GM18517 (cell line): Measurements from ENCODE around the gene SYT8.

Source experiments
- ATAC-seq: cut with Tn5 transposase; IDR thresholded peaks from one replicate; pipeline ENCODE4 v1.9.1; 2021; ENCODE audit warnings: mild to moderate bottlenecking, moderate library complexity; ENCODE audit not compliant: unreplicated experiment

SYT8 gene

DNA sequence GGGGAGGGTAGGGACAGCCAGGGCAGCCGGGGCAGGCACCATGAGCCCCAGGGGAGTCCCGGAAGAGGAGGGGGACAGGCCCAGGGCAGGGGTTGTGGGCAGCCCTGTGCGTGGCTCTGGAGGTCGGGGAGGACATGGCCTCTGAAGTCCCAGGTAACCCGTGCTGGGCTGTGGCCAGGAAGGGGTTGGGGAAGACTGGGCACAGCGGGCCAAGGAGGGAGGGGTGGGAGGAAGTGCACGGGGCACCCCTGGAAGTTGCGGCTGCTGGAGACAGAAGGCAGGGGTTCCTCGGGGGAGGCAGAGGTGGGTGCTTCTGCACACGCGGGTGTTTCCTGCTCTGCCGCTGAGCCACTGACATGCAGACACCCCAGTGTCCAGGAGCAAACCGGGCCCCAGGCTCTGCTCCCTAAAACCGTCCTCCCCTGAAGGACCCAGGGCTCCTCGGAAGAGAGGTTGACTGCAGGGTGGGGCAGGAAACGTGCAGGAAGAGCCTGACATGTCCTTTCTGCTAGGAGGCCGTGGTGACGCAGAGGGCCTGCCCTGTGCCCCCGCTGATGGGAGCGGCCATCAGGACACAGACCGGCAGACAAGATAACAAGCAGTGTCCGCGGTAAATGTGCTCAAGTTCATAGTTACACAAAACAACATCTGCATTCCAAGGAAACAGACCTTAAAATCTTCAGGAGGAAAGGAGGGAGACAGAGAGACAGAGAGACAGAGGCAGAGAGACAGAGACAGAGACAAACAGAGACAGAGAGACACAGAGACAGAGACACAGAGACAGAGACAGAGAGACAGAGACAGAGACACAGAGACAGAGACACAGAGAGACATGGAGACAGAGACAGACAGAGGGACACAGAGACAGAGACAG, 9.7 kb downstream of the SYT8 start:
- no peak for ATAC-seq

GRCh38 chr11:1845095-1845429, 10.3 kb downstream of the SYT8 start:
- no peak for ATAC-seq

DNA sequence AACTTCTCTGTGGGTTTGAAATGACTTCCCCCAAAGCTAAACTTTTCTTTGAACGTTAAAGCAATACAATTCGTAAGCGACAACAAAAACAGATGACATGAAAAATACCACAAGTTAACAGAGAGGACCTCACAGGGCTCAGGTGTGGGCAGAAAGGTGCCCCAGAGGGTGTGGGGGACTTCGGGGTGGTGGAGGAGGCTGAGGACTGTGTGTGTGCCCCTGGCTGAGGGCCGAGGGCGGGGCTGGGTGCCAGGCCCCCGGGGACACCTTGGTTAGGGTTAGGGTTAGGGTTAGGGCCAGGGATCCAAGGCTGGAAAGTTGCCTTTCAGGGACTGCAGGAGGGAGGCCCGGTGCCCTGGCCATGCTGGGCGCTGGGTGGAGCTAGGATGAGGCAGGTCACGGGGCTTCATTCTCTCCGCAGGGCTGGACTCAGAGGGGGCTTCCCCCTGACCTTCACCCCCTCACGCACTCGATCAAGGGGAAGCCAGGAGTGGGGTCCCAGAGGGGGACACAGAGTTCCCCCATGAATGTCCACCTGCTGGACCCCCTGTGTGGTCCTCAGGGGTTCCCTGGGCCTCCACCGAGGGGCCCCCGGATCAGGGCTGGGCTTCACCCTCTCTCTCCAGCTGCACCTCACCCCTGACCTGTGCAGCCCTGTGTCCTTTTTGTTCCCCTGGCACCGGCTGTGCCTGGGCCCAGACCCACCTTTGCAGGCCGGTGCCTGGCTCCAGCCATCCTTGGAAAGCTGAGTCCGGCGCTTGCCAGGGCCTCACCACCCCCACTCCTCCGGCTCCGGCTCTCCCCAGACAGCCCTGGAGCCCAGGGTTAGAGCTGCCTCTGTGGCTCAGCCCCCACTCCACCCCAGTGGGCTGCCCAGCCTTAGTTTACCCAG, 11.0 kb downstream of the SYT8 start:
- ATAC-seq, result no peak

DNA sequence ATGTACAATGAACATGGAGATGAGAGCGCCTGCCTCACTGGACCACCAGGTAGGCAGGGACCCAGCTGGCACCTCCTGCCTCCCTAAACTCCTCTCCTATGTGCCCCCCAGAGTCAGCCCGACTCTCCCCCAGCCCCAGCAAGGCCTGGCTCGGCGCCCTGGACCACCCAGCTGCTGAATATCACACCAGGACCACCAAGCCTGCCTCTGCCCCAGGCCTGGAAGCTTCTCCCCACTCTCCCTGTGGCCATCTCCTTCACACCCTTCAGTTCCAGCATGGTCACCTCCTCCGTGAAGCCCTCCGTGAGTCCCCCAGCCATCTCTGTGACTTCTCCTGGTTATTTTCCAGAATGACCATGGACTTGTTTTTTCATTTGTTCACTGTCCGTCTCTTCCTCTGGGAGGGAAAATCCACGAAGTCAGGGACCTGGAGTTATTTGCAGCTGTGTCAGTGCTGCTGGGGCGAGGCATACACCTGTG, 11.7 kb downstream of the SYT8 start:
- no peak for ATAC-seq

GRCh38 chr11:1847006-1847735, 12.4 kb downstream of the SYT8 start:
- no peak for ATAC-seq

GRCh38 chr11:1847926-1848639, 13.3 kb downstream of the SYT8 start:
- no peak for ATAC-seq

GRCh38 chr11:1848640-1849430, 14.0 kb downstream of the SYT8 start:
- ATAC-seq, result no peak

DNA sequence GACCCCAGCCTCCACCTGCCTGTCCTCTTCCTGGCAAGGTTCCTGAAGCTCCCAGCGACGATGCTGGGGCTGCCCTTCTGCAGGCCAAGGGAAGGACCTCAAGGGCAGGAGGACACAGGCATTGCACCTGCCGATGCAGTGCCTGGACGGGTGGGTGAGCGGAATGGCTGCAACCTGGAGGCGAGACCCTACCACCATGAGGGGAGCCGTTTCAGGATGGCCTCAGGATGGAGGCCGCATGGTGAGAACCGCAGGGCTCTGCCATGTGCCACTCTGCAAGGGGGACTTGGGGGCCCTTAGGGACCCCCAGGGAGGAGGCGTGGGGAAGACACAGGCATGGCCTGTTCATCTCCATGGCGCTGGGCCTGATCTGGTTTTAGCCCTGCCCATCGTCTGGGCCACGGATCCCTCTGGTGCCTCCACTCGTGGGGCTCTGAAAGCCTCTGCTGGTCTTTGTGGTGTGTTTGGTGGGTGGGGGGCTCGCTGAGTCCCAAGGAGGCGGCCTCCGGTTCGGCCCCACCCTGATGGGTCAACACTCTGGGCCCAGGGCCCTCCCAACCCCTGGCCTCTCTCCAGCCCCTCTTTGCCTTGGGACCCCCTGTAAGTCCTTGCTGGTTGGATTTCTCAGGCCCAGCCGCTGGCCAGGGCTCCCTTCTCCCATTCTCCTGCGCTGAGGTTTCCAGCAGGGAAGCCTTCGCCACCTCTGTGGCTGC, 16.8 kb downstream of the SYT8 start:
- no peak for ATAC-seq

- ATAC-seq, result peak; percentile 3
Observed at GRCh38 chr11:1852271-1852876, 17.6 kb downstream of the SYT8 start.

GRCh38 chr11:1852877-1853276, 18.1 kb downstream of the SYT8 start, which contains the start of gene LSP1:
Gene LSP1, plus strand, starts transcription at chr11:1853084. Its CDS starts 61 bp downstream, at chr11:1853145.
- peak; percentile 47 for ATAC-seq

GRCh38 chr11:1853376-1854131, 18.8 kb downstream of the SYT8 start:
- no peak for ATAC-seq

GRCh38 chr11:1854132-1854948, 19.6 kb downstream of the SYT8 start:
- ATAC-seq, result peak; percentile 12

DNA sequence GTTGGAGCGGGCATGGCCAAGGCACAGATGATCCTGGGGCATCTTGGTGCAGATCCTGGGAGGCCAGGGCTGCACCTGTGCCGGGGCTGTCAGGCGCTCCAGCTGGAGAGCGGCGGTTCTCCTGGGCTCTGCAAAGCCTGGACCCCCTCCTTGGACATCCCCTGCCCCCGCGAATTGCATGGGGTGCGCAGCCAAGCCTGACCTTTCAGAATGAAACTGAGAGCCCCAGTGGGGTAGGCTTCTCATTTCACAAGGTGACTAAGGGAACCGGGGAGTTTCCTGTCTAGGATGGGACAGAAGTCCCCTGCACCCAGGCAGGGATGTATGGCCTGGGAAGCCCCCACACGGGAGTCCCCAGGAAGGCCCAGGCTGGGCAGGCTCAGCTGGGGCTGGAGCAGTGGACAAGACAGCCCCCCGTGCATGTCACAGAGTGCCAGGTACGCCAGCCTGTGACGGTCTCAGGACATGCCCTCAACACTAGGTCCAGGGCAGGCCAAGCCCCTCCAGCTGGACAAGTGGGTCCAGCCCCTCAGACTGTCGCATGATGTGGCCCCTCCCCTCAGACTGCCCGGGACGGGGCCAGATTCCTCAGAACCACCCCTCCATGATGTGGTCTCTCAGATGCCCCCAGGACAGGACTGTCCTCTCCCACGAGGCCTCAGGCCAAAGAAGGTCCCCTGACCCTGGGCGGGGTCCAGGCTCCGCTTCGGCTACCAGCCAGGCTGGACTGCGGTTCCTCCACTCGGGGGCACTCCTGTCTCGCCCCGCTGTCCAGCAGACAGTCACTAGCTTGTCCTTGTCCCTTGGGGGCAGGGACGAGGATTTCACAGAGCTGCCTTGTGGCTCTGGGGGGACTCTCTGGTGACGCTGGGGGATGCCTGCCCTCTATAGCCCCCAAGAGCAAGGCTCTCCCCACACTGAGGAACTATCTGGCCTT, 20.4 kb downstream of the SYT8 start:
- peak; percentile 34 for ATAC-seq

DNA sequence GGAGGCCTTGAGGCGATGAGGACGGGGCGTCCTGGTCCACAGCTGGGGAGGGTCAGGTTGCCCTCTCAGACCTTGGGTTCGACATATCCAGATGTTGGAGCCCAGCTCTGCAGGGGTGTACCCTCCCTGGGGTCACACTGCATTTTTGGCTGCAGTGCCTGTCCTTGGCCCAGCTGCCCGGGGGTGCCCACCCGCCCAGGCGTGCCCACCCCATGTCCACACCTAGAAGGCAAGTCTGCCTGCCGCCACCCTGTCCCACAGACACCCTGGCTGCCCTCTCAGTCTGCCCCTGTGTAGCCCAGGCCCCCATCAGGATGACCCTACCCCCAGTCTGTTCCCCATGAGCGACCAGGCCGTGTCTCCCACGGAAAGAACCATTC, 21.1 kb downstream of the SYT8 start:
- no peak for ATAC-seq

- ATAC-seq, result no peak
Observed at GRCh38 chr11:1856306-1857005, 21.7 kb downstream of the SYT8 start.
